HCT116 (cell line): ENCODE results near the gene SLAMF8. TPM values are rescaled to one million over a fixed set of nuclear protein-coding genes. Genes with fewer than 3 reads are reported as not detected.

Experiments used
- ATAC-seq: fragments of 200-7000 bp; cut with Tn5 transposase; 2 replicates; pipeline ENCODE4 v1.9.1; 2020; ENCODE audit warnings: mild to moderate bottlenecking, moderate library complexity
- BruUV-seq: library from RNA; stranded (reverse); fragments of 400-500 nt; replicated peaks from 2 replicates; lab custom pipeline; 2021; lab: Mats Ljungman, UMichigan
- CTCF ChIA-PET: fragments of 300-600 bp; sonication (Branson Sonifier 250); formaldehyde crosslinking; loops from one replicate; lab custom pipeline; 2021; ENCODE audit warnings: antibody characterized with exemption; lab: Charles Lee
- POLR2A ChIA-PET: fragments of 300-600, 350-600 bp; sonication (Branson Sonifier 250); formaldehyde crosslinking; loops from one replicate; lab custom pipeline; 2021; ENCODE audit warnings: antibody characterized with exemption; lab: Charles Lee
- RAD21 ChIA-PET, 2 experiments: fragments of 300-600 bp; sonication (Branson Sonifier 250); formaldehyde crosslinking; loops; one replicate each; lab custom pipeline; 2023; ENCODE audit warnings: low total read pairs in 2 of 2; ENCODE audit not compliant: uncharacterized antibody in 2 of 2, unreplicated experiment in 2 of 2, low non-redundant PET in 1 of 2; lab: Charles Lee
- DNase-seq: peaks from one replicate; pipeline ENCODE4 v3.0.0-alpha.2; 2010; ENCODE audit warnings: low read depth, low spot score
- H2AFZ ChIP-seq: fragments of 200-600 bp; shearing (Covaris generic), sonication (generic); 2 replicates; pipeline ENCODE4 v1.6.1; 2017; ENCODE audit warnings: low read depth, mixed run types, mixed read lengths, antibody characterized with exemption, low read length; ENCODE audit not compliant: poor library complexity, severe bottlenecking
- H3K27ac ChIP-seq: 2 replicates; pipeline ENCODE4 v1.5.1; 2012; ENCODE audit warnings: low read depth, low read length
- H3K27me3 ChIP-seq: fragments of 200-600 bp; sonication (generic); 2 replicates; pipeline ENCODE4 v1.6.1; 2016; ENCODE audit warnings: mixed run types, low read length, mixed read lengths; ENCODE audit not compliant: insufficient read depth
- H3K36me3 ChIP-seq, 2 experiments: fragments of 200-500 bp in 1 of 2; fragments of 200-600 bp in 1 of 2; sonication (Bioruptor generic) in 1 of 2; sonication (generic) in 1 of 2; 2 replicates each; pipeline versions ENCODE4 v1.5.1 to v1.6.1; 2014 to 2016; ENCODE audit warnings: low read length in 2 of 2, inconsistent platforms in 1 of 2, mixed read lengths in 1 of 2, mixed run types in 1 of 2; ENCODE audit not compliant: insufficient read depth in 2 of 2, control insufficient read depth in 1 of 2
- H3K4me1 ChIP-seq, 2 experiments: fragments of 200-600 bp in 1 of 2; sonication (generic) in 1 of 2; 2 replicates each; pipeline versions ENCODE4 v1.5.1 to v1.6.1; 2012 to 2017; ENCODE audit warnings: low read length in 2 of 2, inconsistent platforms in 1 of 2, mild to moderate bottlenecking in 1 of 2, mixed read lengths in 1 of 2, mixed run types in 1 of 2, moderate library complexity in 1 of 2; ENCODE audit not compliant: insufficient read depth in 2 of 2, control insufficient read depth in 1 of 2
- H3K4me2 ChIP-seq: fragments of 200-600 bp; sonication (generic); 2 replicates; pipeline ENCODE4 v1.6.1; 2017; ENCODE audit warnings: mixed run types, low read length, mixed read lengths
- H3K4me3 ChIP-seq, 2 experiments: fragments of 200-600 bp in 1 of 2; sonication (generic) in 1 of 2; replicated peaks in 1 of 2; 2 replicates each; pipeline ENCODE4 v1.5.1; 2011 to 2016; ENCODE audit warnings: low read length in 2 of 2, control low read depth in 1 of 2, low read depth in 1 of 2, mild to moderate bottlenecking in 1 of 2, mixed read lengths in 1 of 2, mixed run types in 1 of 2
- H3K79me2 ChIP-seq: fragments of 200-600 bp; sonication (generic); 2 replicates; pipeline ENCODE4 v1.6.1; 2017; ENCODE audit warnings: mild to moderate bottlenecking, mixed run types, low read length, moderate library complexity, mixed read lengths; ENCODE audit not compliant: insufficient read depth
- H3K9ac ChIP-seq: fragments of 200-600 bp; sonication (generic); 2 replicates; pipeline ENCODE4 v1.6.1; 2016; ENCODE audit warnings: low read length, mixed read lengths
- H3K9me2 ChIP-seq: fragments of 200-600 bp; sonication (generic), shearing (Covaris generic); 2 replicates; pipeline ENCODE4 v1.6.1; 2017; ENCODE audit warnings: mixed run types, mild to moderate bottlenecking, moderate library complexity; ENCODE audit not compliant: insufficient read depth
- H3K9me3 ChIP-seq, 2 experiments: fragments of 200-500 bp in 1 of 2; fragments of 200-600 bp in 1 of 2; sonication (Bioruptor generic) in 1 of 2; sonication (generic) in 1 of 2; 2 replicates each; pipeline ENCODE4 v1.6.1; 2014 to 2017; ENCODE audit warnings: low read length in 2 of 2, mixed read lengths in 2 of 2, inconsistent platforms in 1 of 2, low read depth in 1 of 2, mild to moderate bottlenecking in 1 of 2, mixed run types in 1 of 2, moderate library complexity in 1 of 2; ENCODE audit not compliant: control insufficient read depth in 1 of 2, insufficient read depth in 1 of 2
- H4K20me1 ChIP-seq: fragments of 200-600 bp; sonication (generic), shearing (Covaris generic); 2 replicates; pipeline ENCODE4 v1.6.1; 2017; ENCODE audit warnings: mixed run types, mild to moderate bottlenecking, moderate library complexity; ENCODE audit not compliant: insufficient read depth
- ATF3 ChIP-seq: IDR thresholded peaks from 2 replicates; pipeline ENCODE4 v1.6.1; 2012
- CBX3 ChIP-seq: IDR thresholded peaks from 2 replicates; pipeline ENCODE4 v1.6.1; 2012; ENCODE audit warnings: low read depth
- CEBPB ChIP-seq: IDR thresholded peaks from 2 replicates; pipeline ENCODE4 v1.6.1; 2012; ENCODE audit warnings: low read depth
- EGR1 ChIP-seq: IDR thresholded peaks from 2 replicates; pipeline ENCODE4 v1.6.1; 2012; ENCODE audit warnings: low read depth
- EZH2 ChIP-seq: fragments of 200-600 bp; sonication (generic); IDR thresholded peaks from 2 replicates; pipeline ENCODE4 v1.6.1; 2017; ENCODE audit warnings: antibody characterized with exemption, mixed run types
- EZH2phosphoT487 ChIP-seq: fragments of 200-600 bp; IDR thresholded peaks from 2 replicates; pipeline ENCODE4 v1.6.1; 2018; ENCODE audit warnings: antibody characterized with exemption, borderline replicate concordance
- FOSL1 ChIP-seq: IDR thresholded peaks from 2 replicates; pipeline ENCODE4 v1.6.1; 2012; ENCODE audit warnings: low read depth
- JUND ChIP-seq: IDR thresholded peaks from 2 replicates; pipeline ENCODE4 v1.6.1; 2012
- POLR2A ChIP-seq: IDR thresholded peaks from 2 replicates; pipeline ENCODE4 v1.7.0; 2011; ENCODE audit warnings: borderline replicate concordance; ENCODE audit not compliant: insufficient read depth, insufficient read length; ENCODE audit errors: extremely low read depth
- POLR2AphosphoS5 ChIP-seq: IDR thresholded peaks from 2 replicates; pipeline ENCODE4 v1.6.1; 2011; ENCODE audit warnings: mild to moderate bottlenecking, low read depth, low read length, moderate library complexity
- RAD21 ChIP-seq: IDR thresholded peaks from 2 replicates; pipeline ENCODE4 v1.6.1; 2012; ENCODE audit warnings: low read depth, mild to moderate bottlenecking
- SIN3A ChIP-seq: IDR thresholded peaks from 2 replicates; pipeline ENCODE4 v1.6.1; 2012; ENCODE audit warnings: low read depth
- SP1 ChIP-seq: IDR thresholded peaks from 2 replicates; pipeline ENCODE4 v1.6.1; 2012; ENCODE audit warnings: low read depth
- SRF ChIP-seq: IDR thresholded peaks from 2 replicates; pipeline ENCODE4 v1.6.1; 2012; ENCODE audit warnings: low read depth
- TCF7L2 ChIP-seq: IDR thresholded peaks from 2 replicates; pipeline ENCODE4 v1.7.0; 2011; ENCODE audit warnings: borderline replicate concordance, inconsistent platforms; ENCODE audit not compliant: insufficient read depth, insufficient read length; ENCODE audit errors: extremely low read depth
- YY1 ChIP-seq: IDR thresholded peaks from 2 replicates; pipeline ENCODE4 v1.6.1; 2011; ENCODE audit warnings: low read length, low read depth, moderate library complexity, mild to moderate bottlenecking; ENCODE audit not compliant: insufficient replicate concordance; ENCODE audit errors: extremely low read depth
- ZBTB33 ChIP-seq: IDR thresholded peaks from 2 replicates; pipeline ENCODE4 v1.6.1; 2011; ENCODE audit warnings: mild to moderate bottlenecking, low read length, moderate library complexity; ENCODE audit not compliant: insufficient replicate concordance; ENCODE audit errors: extremely low read depth
- ZNF274 ChIP-seq: fragments of 200-500 bp; sonication (Bioruptor generic); IDR thresholded peaks from 2 replicates; pipeline ENCODE4 v1.6.1; 2014; ENCODE audit warnings: mild to moderate bottlenecking, low read depth, low read length, inconsistent platforms
- intact Hi-C: fragments of 100-400 bp; cut with micrococcal nuclease; formaldehyde crosslinking; loops from 2 replicates; pipeline ENCODE4 v1.10.0; 2022
- total RNA-seq: library from RNA; stranded (reverse); gene quantifications from one replicate; pipeline ENCODE4 v1.2.1, GENCODE V29; 2021; ENCODE audit not compliant: unreplicated experiment
- TF ChIP-seq, protein P1 (sequence below): IDR thresholded peaks from 2 replicates; pipeline ENCODE4 v1.6.1; 2012; ENCODE audit warnings: low read depth

SLAMF8 gene
- total RNA-seq, 1 experiment from 2014 or later = not detected

- POLR2A ChIA-PET = interaction anchor here (0.5 kb wide), 1 partner anchor 14 kb away, joined by 3 read pairs; no protein-coding TSS in a partner anchor
- TF ChIP-seq CEBPB = no peak
- TF ChIP-seq EGR1 = no peak
- TF ChIP-seq EZH2phosphoT487 = no peak
- TF ChIP-seq JUND = no peak
- TF ChIP-seq ZNF274 = no peak
- TF ChIP-seq CBX3 = no peak
- no peak for TF ChIP-seq EZH2
- TF ChIP-seq POLR2A = no peak
- TF ChIP-seq SRF = no peak
- no peak for TF ChIP-seq TCF7L2
- TF ChIP-seq FOSL1 = no peak
- TF ChIP-seq ZBTB33 = no peak
- TF ChIP-seq, protein P1, sequence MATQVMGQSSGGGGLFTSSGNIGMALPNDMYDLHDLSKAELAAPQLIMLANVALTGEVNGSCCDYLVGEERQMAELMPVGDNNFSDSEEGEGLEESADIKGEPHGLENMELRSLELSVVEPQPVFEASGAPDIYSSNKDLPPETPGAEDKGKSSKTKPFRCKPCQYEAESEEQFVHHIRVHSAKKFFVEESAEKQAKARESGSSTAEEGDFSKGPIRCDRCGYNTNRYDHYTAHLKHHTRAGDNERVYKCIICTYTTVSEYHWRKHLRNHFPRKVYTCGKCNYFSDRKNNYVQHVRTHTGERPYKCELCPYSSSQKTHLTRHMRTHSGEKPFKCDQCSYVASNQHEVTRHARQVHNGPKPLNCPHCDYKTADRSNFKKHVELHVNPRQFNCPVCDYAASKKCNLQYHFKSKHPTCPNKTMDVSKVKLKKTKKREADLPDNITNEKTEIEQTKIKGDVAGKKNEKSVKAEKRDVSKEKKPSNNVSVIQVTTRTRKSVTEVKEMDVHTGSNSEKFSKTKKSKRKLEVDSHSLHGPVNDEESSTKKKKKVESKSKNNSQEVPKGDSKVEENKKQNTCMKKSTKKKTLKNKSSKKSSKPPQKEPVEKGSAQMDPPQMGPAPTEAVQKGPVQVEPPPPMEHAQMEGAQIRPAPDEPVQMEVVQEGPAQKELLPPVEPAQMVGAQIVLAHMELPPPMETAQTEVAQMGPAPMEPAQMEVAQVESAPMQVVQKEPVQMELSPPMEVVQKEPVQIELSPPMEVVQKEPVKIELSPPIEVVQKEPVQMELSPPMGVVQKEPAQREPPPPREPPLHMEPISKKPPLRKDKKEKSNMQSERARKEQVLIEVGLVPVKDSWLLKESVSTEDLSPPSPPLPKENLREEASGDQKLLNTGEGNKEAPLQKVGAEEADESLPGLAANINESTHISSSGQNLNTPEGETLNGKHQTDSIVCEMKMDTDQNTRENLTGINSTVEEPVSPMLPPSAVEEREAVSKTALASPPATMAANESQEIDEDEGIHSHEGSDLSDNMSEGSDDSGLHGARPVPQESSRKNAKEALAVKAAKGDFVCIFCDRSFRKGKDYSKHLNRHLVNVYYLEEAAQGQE = no peak
- TF ChIP-seq YY1 = no peak
- no peak for TF ChIP-seq SIN3A
- no peak for TF ChIP-seq ATF3
- TF ChIP-seq SP1 = no peak
- TF ChIP-seq RAD21 = no peak
- TF ChIP-seq POLR2AphosphoS5 = no peak
- TF ChIP-seq, all 23 proteins: peak for 0
Observed at GRCh38 chr1:159841749-159842148, 15.1 kb downstream of the SLAMF8 start.

More at GRCh38 chr1:159841749-159842148, 15.1 kb downstream of the SLAMF8 start:
- Histone ChIP-seq H4K20me1 (no peaks in the 10 kb centered on the region), H3K27ac (no peak overlapping the region), H3K9me3 (no peaks in the 10 kb centered on the region), H3K79me2 (no peaks in the 10 kb centered on the region), H3K4me2 (no peak overlapping the region), H3K4me1 (peaks cover 0 to 8% of the 10 kb centered on the region in 2 experiments; a peak in 2 of 4 replicates), H3K36me3 (no peaks in the 10 kb centered on the region), H2AFZ (no peak overlapping the region), H3K9ac (no peak overlapping the region), H3K27me3 (no peaks in the 10 kb centered on the region), H3K9me2 (no peaks in the 10 kb centered on the region), H3K4me3 (no peak overlapping the region)
- intact Hi-C loops = no loop called here
- no peak for DNase-seq
- no peak for ATAC-seq
- no TSS peak for BruUV-seq
- CTCF ChIA-PET = interaction anchor here (1.1 to 1.6 kb wide), 3 partner anchors 9 to 166 kb away, joined by 4 read pairs; no protein-coding TSS in a partner anchor
- RAD21 ChIA-PET = no interaction called here
